HFF-Myc (cell line): ENCODE data around the gene SH3BP5.

Source experiments
- DNase-seq: peaks from one replicate; pipeline ENCODE4 v3.0.0-alpha.2; 2011; ENCODE audit warnings: low read depth; ENCODE audit errors: extremely low read depth
- H3K4me3 ChIP-seq: replicated peaks from 2 replicates; pipeline ENCODE4 v1.5.1; 2011; ENCODE audit warnings: low read depth, mild to moderate bottlenecking, control low read depth, low read length
- CTCF ChIP-seq: IDR thresholded peaks from 2 replicates; pipeline ENCODE4 v1.5.1; 2012; ENCODE audit warnings: mild to moderate bottlenecking, low read depth, low read length, control low read depth; ENCODE audit errors: missing control alignments

SH3BP5 gene

DNA sequence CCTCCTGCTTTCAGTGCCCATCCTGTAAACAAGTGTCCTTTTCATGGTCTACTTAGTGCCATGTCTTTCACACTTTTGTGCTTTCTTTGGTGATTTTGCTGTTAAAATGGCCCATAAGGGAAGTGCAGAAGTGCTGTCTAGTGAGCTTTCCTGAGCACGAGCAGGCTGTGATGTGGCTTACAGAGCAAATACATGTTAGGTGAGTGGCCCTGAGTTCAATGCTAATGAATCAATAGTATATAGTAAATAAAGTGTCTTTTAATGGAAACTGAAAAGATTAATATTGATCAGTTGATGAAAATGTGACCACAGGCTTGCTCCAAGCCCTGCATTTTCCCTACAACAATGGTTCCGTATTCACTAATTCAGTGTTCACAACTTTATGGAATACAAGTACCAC lies 5.7 kb downstream of the SH3BP5 start:
- no peak overlapping the region for H3K4me3 ChIP-seq
- no peak for TF ChIP-seq CTCF
- DNase-seq: no peak

GRCh38 chr3:15326037-15326436 lies 6.3 kb downstream of the SH3BP5 start:
- no peak overlapping the region for H3K4me3 ChIP-seq
- no peak for TF ChIP-seq CTCF
- no peak for DNase-seq

- no peak for DNase-seq
- TF ChIP-seq CTCF: no peak
- no peak overlapping the region for H3K4me3 ChIP-seq
These were observed 7.2 kb downstream of the SH3BP5 start for GRCh38 chr3:15325228-15325627.

DNA sequence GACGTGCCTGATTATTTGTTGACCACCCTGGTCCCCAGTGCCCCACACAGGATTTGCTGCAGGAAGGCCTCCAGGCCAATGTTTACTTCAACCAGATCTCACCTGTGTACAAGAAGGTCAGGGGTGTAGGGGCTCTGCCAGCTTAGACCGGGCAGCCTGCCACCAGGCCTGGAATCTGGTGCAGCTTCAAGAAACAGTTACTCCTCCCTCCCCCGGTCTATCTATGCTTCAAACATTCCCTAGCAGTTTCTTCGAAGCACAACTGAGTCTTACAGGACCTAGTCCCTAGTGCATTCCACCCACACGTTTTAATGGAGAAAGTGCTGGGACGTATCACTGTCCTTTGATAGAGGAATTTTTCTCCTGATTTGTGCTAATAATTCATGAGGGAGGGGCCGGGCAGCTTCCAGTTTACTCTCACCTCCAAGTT lies 8.0 kb downstream of the SH3BP5 start:
- DNase-seq: no peak
- no peak overlapping the region for H3K4me3 ChIP-seq
- no peak for TF ChIP-seq CTCF

GRCh38 chr3:15323063-15323462 lies 9.3 kb downstream of the SH3BP5 start:
- TF ChIP-seq CTCF: no peak
- no peak for DNase-seq
- H3K4me3 ChIP-seq: no peak overlapping the region

DNA sequence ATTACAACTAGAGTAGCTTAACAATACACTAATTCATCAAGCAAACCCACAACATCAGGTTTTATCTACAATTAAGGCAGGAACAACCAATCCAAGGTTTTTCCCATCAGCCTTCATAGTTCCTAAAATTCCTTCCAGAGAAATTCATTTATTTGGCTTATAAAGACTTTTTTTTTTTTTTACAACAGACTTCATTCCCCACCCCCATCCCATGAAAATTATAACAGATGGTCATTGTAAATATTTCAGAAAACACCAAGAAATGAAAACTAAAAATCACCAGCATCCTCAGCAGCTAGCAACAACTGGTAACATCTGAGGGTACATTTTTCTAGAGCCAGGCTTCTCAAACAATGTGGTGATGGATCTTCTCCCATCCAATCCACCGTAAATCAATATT lies 11.0 kb downstream of the SH3BP5 start:
- TF ChIP-seq CTCF: no peak
- no peak overlapping the region for H3K4me3 ChIP-seq
- no peak for DNase-seq

DNA sequence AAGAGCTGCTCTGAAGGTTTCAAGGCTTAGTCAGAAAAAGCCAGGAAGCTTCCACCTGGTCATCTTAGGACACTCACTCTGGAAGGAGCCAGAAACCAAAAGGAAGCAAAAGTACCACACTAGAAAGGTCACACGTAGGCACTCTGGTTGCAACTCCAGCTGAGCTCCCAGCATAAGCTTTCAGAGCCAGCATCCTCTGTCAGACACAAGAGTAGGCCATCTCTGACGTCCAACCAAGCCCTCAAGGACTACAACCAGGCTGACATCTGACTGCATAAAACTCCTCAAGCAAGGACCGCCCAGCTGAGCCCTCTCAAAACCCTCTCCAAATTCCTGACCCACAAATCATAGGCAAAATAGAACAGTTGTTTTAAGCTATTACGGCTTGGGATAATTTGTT lies 12.8 kb downstream of the SH3BP5 start:
- no peak for DNase-seq
- H3K4me3 ChIP-seq: no peak overlapping the region
- no peak for TF ChIP-seq CTCF
